GM19099 (cell line): Measurements from ENCODE around the gene STAC.

ENCODE experiments used
- POLR2A ChIP-seq: IDR thresholded peaks from 3 replicates; pipeline ENCODE4 v1.6.1; 2011; ENCODE audit warnings: low read depth; ENCODE audit not compliant: insufficient read length; ENCODE audit errors: extremely low read depth

STAC gene

GRCh38 chr3:36538136-36538749 is 157.9 kb downstream of the STAC start:
- TF ChIP-seq POLR2A = no peak

GRCh38 chr3:36540888-36541518 is 160.7 kb downstream of the STAC start:
- no peak for TF ChIP-seq POLR2A

- TF ChIP-seq POLR2A = no peak
These were observed 161.9 kb downstream of the STAC start for GRCh38 chr3:36542186-36542585.

- TF ChIP-seq POLR2A = no peak
These were observed 163.1 kb downstream of the STAC start for GRCh38 chr3:36543276-36543997.

GRCh38 chr3:36546226-36546625 is 165.9 kb downstream of the STAC start:
- TF ChIP-seq POLR2A = no peak

GRCh38 chr3:36548712-36549111 is 168.4 kb downstream of the STAC start:
- TF ChIP-seq POLR2A = no peak

- no peak for TF ChIP-seq POLR2A
These were observed 176.9 kb downstream of the STAC start for GRCh38 chr3:36557021-36557707.

- TF ChIP-seq POLR2A = no peak
These were observed 177.6 kb downstream of the STAC start for GRCh38 chr3:36557708-36558421.

- no peak for TF ChIP-seq POLR2A
These were observed 178.7 kb downstream of the STAC start for GRCh38 chr3:36558961-36559360.

GRCh38 chr3:36560685-36561084 is 180.4 kb downstream of the STAC start:
- no peak for TF ChIP-seq POLR2A

- TF ChIP-seq POLR2A = no peak
These were observed 181.3 kb downstream of the STAC start for GRCh38 chr3:36561601-36562000.

- TF ChIP-seq POLR2A = no peak
These were observed 182.6 kb downstream of the STAC start for GRCh38 chr3:36562945-36563344.

- TF ChIP-seq POLR2A = no peak
These were observed 194.9 kb downstream of the STAC start for GRCh38 chr3:36575241-36575640.

- no peak for TF ChIP-seq POLR2A
These were observed 199.4 kb downstream of the STAC start for GRCh38 chr3:36579746-36580145.

- no peak for TF ChIP-seq POLR2A
These were observed 200.4 kb downstream of the STAC start for GRCh38 chr3:36580716-36581115.
